HG03521 (cell line): ENCODE measurements around the gene LRP5.
"Not testable (repeated sequence)": the region's sequence is repeated elsewhere in the genome, so short reads cannot be mapped to it uniquely, and the experiment has no call there.

Experiments used
- ATAC-seq: cut with Tn5 transposase; IDR thresholded peaks from one replicate; pipeline ENCODE4 v1.9.1; 2021; ENCODE audit warnings: mild to moderate bottlenecking, moderate library complexity; ENCODE audit not compliant: unreplicated experiment

The LRP5 gene

DNA sequence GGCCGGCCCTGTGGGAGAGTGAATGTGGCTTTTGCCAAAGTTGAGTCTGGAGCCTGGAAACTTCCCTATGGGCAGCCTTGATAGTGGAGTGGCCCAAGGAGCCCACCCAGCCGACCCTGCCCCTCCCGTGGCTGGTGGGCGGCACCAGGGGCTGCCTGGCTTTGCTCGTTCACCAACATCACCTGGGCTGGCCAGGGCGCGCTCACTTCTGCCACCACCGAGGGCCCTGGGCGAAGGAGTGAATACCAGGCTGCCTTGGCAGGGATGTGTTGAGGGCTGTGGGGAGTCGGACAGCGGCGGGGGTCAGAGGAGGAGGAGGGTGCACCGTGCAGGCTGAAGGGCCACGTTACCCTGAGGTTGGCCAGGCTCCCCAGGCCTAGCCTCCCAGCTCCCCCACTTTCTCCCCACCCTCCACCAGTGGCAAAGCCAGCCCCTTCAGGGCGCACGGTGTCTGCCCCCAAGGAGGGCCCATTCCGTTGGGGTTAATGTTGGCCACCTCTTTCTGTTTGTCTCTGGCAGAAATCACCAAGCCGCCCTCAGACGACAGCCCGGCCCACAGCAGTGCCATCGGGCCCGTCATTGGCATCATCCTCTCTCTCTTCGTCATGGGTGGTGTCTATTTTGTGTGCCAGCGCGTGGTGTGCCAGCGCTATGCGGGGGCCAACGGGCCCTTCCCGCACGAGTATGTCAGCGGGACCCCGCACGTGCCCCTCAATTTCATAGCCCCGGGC is 125.7 kb downstream of the LRP5 start:
- no peak for ATAC-seq

DNA sequence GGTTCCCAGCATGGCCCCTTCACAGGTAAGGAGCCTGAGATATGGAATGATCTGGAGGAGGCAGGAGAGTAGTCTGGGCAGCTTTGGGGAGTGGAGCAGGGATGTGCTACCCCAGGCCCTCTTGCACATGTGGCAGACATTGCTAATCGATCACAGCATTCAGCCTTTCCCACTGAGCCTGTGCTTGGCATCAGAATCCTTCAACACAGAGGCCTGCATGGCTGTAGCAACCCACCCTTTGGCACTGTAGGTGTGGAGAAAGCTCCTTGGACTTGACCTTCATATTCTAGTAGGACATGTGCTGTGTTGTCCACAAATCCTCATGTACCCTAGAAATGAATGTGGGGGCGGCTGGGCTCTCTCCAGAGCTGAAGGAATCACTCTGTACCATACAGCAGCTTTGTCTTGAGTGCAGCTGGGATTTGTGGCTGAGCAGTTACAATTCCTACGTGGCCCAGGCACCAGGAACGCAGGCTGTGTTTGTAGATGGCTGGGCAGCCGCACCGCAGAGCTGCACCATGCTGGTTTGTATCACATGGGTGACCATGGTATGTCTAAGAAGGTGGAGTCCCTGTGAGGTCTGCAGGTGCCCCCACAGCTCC is 126.4 kb downstream of the LRP5 start:
- no peak for ATAC-seq

DNA sequence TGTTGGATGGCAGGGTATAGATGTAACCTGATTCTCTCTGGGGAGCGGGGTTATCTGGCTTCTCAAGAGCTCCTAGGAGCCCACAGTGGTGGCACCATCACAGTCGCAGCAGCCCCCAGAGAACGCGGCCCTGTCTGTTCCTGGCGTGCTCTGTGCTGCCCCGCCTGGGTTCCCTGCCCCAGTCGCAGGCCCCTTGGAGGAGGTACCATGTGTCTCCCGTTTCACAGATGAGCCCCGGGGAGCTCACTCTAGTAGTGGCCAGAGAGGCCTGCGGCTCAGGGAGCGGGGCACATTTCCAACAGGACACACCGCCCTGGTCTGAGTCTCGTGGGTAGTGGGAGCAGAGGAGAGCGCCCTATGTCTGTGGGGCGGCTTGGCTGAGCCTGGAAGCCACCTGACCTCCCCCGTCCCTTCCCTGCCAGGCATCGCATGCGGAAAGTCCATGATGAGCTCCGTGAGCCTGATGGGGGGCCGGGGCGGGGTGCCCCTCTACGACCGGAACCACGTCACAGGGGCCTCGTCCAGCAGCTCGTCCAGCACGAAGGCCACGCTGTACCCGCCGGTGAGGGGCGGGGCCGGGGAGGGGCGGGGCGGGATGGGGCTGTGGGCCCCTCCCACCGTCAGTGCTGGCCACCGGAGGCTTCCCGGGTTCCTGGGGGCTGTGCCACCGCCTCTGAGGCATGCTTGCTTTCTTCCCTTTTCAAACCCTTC is 127.1 kb downstream of the LRP5 start:
- ATAC-seq = no peak

DNA sequence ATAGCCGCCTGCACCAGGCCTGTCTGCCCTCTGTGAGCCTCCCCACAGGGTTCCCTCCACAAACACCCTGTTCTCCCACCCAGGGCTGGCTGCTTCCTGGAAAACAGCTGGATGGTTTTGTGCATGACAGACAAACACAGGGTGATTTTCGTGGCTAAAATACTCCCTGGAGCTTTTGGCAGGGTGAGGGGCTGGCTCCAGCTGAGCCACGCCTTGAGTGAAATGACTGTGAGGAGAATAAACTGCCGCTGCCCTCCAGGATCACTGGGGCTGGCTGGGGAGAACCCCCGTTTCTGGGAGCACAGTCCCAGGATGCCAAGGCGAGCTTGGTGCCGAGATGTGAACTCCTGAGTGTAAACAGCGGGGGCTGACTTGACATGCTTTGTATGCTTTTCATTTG is 127.8 kb downstream of the LRP5 start:
- ATAC-seq = no peak

DNA sequence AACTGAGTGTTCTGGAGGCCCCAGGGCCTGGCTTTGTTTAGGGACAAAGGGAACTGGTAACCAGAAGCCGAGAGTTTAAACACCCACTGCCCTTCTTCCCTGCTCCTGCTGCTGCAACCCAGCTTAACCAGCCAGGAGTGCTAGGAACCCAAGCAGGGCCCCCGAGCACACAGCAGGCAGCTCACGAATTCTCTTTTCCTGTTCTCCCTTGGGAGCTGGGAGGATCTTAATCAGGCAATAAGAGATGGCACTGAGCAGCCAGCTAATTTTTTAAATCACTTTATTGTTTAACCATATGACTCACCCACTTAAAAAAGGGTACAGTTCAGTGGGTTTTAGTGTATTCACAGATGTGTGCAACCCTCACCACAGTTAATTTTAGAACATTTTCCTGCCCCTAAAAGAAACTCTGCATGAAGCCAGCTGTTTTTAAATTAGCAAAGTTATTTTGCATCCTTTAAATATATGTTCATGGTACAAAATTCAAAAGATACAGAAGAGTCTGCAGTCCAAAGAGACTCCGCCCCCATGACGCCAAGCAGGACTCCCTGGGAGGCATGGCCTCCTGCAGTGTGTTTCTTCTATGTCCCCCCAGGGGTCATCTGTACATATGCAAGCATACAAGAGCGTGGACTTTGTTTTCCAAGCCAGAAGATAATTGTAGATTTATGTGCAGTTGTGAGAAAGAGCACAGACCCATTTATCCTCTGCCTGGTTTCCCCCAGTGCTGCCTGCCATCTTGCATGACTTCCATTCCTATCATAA is 129.3 kb downstream of the LRP5 start:
- ATAC-seq = no peak

DNA sequence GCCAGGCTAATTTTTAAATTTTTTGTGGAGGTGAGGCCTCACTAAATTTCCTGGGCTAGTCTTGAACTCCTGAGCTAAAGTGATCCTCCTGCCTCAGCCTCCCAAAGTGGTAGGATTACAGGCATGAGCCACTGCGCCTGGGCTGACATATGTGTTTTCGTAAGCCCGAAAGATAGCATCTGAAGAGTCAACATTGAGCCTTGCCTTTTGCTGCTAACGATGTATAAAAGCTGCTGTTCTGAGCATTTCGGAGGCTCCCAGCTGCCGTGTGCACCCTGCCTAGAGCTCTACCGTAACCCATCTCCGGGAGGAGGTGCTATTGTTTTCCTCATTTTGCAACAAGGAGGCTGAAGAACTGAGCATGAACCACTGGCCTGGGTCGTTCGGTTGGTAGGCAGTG is 130.0 kb downstream of the LRP5 start:
- ATAC-seq = no peak

DNA sequence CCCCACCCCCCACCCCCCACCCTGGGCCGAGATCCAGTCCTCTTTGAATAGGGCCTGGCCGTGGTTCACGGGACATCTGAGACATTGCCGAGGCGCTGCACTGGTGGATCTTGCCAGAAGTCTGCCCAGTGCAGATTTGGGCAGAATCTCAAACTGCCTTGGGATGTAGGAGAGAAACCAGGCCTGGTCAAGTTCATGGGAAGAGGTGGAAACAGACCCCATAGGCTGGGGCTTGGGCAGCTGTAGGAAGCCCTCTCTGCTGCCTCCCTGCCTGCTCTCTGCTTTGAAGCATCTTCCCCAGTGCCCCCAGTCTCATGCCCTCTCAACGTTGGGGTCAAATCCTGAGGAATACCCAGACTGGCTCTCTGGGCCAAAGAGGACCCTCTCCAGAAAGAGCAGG is 132.2 kb downstream of the LRP5 start:
- ATAC-seq = no peak

DNA sequence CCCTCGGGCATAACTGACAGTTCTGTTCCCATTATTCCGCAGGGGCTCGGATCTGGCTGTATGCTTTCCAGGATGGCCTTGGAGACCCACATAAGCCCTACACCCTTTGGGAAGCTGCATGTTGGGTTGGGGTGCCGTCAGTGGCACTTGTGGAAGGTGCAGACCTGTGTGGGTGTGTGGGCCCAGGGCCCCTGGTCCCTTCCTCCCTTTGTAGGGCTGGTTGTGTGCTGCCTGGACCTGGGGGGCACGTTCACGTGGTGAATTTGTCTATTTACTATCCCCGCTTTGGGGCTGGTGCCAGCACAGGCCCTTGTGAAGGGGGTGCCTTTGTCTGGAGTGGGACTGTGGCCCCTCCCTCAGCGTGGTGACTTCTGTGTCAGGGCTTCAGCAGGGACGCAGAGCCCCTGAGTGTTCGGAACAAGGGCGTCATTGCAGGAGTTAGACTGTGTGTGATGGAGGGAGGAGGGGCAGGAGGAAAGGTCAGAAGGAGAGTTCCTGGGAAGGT is 133.2 kb downstream of the LRP5 start:
- ATAC-seq = no peak

DNA sequence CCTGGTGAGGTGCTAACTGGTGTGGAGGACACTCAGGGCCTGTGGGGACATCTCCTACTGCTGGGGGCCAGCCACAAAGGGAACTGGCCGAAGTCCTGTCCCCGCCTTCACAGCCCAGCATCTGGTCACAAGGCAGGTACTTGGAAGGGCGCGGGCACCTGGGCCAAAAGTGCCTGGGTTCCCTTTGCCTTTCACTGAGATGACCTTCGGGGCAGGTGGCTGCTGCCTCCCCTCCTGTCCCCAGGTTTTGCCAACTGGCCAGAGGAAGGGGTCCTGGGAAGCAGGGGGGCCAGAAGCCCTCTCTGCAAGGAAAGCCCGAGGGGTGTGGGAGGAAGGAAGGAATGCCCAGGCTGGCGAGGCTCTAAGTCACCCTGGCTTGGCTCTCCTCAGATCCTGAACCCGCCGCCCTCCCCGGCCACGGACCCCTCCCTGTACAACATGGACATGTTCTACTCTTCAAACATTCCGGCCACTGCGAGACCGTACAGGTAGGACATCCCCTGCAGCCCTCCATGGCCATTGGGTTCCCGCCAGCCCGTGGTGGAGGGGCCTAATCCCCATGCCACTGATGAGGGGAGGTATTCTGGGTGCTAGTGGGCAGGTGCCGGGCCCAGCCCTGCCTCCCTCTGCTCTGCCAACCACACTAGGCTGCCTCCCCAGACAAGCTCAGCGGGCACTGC is 133.8 kb downstream of the LRP5 start:
- no peak for ATAC-seq

DNA sequence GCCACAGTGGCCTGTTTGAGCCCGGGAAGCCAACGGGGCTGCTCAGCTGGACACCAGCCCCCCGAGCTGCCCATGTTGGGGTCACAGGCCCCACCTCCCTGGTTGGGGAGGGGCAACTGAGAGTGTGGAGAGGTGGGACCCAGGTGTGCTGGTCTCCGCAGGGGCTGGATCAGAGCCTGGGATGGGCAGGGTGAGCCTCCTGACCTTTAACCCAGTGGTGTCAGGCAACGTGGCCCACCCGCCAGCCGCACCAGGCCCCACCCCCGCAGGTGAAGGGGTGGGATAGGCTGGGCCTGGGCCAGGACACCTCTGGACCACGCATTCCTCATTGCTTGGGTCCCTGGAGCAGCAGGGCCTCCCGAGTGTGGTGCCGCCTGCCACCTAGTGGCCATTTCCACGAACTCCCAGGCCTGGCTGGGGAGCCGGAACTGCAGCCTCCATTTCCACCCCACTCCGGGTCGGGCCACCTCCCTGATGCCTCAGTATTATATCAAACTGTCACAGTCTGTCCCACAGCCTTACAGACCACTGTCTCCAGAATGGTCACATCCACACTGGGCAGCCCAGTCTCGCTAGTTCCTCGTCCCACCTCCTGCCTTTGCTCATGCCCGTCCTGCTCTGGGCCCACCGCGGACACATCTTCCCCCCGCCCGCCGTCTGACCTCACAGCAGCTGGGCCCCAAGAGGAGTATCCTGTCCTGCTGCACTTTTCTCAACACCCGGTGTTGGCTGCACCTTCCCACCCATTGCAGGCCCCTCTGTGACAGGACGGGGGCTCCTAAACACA is 134.8 kb downstream of the LRP5 start:
- ATAC-seq = no peak

DNA sequence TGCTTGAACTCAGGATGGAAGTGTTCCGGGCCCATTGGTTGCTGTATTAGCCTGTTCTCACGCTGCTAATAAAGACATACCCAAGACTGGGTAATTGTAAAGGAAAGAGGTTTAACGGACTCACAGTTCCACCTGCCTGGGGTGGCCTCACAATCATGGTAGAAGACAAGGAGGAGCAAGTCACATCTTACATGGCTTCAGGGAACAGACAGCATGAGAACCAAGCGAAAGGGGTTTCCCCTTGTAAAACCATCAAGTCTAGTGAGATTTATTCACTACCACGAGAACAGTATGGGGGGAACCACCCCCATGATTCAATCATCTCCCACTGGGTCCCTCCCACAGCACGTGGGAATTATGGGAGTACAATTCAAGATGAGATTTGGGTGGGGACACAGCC is 135.5 kb downstream of the LRP5 start:
- ATAC-seq = not testable (repeated sequence)

DNA sequence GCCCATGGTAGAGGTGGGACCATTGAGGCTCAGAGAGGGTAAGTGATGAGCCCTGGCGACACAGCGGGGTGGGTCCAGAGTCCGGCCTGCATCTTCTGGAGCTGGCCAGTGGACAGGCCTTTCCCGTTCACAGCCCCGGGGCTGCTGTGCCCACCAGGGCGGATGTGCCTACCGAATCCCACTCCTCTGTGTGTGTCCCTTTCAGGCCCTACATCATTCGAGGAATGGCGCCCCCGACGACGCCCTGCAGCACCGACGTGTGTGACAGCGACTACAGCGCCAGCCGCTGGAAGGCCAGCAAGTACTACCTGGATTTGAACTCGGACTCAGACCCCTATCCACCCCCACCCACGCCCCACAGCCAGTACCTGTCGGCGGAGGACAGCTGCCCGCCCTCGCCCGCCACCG is 136.2 kb downstream of the LRP5 start:
- no peak for ATAC-seq

DNA sequence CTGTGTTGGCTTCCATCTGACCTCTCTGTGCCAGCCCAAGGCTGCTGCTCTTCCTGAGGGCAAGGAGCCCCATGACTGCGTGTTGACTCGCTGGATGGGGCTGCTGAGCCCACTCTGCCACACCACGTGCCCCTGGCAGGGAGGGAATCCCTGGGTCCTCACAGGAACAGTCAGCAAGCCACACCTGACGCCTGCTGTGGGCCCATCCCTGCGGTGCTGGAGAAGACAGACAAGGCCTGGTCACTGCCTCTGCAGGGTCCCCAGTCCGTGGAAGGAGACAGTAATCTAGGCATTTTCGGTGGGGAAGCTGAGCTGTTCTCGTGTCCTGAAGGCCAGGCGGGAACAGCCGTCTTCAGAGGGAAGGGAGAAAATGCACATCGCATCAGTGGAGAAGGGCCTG is 137.6 kb downstream of the LRP5 start:
- ATAC-seq = no peak

DNA sequence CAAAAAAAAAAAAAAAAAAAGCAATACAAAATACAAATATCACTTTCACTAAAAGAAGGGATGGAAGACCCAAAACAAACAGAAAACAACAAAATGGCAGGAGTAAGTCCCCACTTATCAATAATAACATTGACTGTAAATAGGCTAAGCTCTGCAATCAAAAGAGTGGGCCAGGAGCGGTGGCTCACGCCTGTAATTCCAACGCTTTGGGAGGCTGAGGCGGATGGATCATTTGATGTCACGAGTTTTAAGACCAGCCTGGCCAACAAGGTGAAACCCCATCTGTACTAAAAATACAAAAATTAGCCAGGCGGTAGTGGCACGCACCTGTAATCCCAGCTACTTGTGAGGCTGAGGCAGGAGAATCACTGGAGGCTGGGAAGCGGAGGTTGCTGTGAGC is 138.3 kb downstream of the LRP5 start:
- no peak for ATAC-seq

DNA sequence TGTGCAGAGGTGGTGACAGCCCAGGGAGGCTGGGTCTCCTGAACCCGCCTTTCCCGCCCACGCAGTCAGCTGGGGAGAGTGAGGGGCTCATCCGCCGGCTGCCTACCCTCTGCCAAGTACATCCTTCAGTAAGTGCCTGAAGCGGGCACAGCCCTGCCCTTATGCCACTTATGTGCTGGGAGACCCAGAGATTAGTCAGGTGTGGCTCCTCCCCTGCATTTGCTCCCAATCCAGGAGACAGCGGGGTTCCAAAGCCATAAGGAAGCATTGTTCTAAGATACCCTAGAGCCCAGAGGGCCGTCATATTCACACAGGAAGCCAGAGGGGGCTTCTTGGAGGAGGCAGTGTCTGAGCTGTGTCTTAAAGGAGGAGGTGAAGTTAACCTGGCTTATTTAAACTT is 142.4 kb downstream of the LRP5 start:
- no peak for ATAC-seq

DNA sequence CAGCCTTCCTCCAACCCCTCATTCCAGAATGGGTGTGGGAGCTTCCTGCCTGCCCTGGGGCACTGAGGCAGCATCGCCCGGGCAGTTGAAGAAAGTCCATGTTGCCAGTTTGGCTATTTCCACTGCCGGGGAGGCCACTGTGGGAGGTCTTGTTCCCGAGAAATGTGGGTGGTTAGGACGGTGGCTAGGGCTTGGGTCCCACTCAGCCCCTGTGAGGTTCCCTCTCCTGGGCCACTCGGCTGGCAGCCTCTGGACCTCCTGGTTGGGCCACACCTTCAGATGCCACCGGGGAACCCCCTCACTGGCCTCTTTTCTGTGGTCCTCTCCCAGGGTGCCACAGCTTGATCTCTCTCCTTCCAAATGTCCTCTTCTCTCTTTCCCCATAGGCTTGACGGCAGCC is 143.1 kb downstream of the LRP5 start:
- no peak for ATAC-seq

DNA sequence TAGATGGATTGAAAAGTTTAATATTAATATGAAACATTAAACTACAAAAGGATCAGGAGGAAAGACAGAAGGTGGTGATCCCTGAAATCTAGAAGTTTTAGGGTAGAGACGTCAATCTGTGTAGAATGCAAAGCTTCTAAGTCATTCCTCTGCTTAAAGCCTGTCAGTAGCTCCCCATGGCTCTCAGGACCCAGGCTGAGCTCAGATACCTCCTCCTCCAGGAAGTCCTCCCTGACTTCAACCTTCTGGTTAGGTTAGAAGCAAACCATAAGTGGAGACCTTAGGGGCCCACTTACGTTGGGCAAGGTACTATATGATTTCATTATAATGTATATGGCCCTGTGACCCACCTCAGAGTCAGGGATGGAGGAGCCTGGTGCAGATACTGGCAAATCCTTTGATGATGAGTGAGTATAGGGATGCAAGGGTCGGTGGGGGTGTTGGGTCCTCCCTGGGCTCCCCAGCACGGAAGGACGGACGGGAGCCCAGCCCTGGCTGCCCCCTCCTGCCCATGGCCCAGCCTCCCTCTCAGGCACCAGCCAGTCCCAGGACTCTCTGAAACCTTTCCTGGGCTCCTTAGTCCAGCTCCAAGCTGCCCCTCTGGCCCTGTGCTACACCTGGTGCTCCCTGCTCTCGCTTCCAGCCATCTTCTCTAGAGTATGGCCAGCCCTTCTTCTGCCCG is 145.0 kb downstream of the LRP5 start:
- ATAC-seq = no peak

DNA sequence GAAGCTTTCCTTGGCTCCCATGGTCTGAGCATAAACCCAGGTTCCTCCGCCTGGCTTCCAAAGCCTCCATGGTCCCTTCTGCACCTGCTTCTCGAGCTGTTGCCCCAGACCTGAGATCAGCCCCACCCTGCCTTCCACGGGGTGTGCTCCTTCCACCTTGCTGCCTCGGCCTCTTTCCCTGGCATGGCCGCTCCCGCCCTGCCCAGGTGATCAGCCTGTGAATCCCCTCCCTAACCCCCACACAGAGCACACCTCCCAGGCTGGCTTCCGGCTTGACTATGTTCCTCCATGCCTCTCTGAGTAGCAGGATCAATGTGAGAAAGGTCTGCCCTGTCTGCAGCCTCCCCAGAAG is 145.5 kb downstream of the LRP5 start:
- ATAC-seq = no peak

DNA sequence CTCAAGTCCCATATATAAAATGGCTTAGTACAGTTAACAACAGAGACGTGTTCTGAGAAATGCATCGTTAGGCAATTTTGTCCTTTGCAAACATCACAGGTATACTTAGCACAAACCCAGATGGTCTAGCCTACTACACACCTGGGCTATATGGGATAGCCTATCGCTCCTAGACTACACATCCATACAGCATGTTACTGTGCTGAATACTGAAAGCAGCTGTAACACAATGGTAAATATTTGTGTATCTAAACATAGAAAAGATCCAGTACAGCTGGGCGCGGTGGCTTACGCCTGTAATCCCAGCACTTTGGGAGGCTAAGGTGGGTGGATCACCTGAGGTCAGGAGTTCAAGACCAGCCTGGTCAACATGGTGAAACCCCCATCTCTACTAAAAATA is 145.9 kb downstream of the LRP5 start:
- not testable (repeated sequence) for ATAC-seq
